ENCODE results near the gene E2F3.
"Not testable (repeated sequence)": the region's sequence is repeated elsewhere in the genome, so short reads cannot be mapped to it uniquely, and the experiment has no call there.

The E2F3 gene

DNA sequence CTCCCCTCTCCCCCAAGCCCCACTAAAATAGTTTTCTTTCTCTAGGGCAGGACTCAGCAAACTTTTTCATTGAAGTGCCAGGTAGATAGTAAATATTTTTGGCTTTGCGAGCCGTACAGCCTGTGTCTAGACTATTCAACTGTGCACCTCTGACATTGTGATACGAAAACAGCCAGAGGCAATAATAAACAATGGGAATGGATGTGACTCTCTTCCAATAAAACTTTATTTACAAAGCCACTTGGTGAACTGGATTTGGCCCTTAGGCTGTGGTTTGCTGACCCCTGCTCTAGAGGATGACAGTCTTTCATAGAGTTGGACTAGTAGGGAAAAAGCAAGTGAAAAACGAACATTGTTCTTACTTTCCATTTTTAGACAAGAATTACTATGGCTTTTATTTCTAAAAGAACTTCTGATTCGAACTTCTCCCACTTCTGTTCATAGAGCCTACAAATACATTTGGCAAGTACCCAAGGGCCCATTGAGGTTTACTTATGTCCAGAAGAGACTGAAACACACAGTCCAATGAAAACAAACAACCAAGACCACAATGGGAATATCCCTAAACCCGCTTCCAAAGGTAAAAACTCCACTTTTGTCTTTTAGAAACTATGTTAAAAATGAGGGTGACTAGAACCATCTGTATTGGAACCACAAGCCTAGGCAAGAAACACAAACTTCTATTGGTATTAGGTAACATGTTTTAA, 86.1 kb downstream of the E2F3 start:
- H3K4me3 ChIP-seq (ENCODE audit: low read length): no peak overlapping the region
- DNase-seq (ENCODE audit: low read depth, low spot score): no peak

DNA sequence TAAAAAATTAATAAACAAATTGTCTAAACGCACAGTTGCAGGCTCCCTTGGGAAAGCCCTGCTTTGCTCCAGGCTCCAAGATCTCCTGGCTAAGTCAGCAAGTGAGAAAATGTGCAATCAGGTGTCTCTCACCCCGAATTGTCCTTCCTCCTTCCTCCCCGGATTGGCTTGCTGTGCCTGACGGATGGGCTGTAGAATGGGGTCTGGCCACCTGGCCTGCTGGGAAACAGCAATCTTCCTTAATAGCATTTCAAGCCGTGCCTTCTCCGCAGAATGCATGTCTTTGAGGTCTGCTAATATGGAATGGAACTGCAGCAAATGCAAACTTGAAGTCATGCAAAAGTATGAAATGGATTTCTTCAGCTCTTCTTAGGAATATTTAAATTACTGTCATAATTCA, 88.9 kb downstream of the E2F3 start:
- no peak for DNase-seq (ENCODE audit: low read depth, low spot score)
- H3K4me3 ChIP-seq (ENCODE audit: low read length): no peak overlapping the region

DNA sequence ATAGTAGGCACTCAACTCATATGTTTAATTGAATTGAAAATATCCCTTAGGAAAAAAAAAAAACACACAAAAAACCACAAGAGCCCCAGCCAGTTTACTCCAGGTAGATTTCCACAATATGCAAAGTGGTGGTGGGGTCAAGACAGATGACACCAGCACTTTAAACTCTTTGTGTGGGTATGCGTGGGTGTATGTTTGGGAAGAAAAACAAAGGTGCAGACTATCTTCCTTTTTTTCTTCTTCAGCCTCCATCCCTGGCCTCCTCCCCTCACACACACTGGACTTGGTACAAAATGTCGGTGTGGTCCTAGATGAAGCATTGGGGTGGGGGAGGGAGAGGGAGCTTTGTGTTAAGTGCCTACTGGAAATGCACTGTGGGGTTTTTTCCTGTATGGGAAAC, 90.4 kb downstream of the E2F3 start:
- no peak for DNase-seq (ENCODE audit: low read depth, low spot score)
- H3K4me3 ChIP-seq (ENCODE audit: low read length): no peak overlapping the region

DNA sequence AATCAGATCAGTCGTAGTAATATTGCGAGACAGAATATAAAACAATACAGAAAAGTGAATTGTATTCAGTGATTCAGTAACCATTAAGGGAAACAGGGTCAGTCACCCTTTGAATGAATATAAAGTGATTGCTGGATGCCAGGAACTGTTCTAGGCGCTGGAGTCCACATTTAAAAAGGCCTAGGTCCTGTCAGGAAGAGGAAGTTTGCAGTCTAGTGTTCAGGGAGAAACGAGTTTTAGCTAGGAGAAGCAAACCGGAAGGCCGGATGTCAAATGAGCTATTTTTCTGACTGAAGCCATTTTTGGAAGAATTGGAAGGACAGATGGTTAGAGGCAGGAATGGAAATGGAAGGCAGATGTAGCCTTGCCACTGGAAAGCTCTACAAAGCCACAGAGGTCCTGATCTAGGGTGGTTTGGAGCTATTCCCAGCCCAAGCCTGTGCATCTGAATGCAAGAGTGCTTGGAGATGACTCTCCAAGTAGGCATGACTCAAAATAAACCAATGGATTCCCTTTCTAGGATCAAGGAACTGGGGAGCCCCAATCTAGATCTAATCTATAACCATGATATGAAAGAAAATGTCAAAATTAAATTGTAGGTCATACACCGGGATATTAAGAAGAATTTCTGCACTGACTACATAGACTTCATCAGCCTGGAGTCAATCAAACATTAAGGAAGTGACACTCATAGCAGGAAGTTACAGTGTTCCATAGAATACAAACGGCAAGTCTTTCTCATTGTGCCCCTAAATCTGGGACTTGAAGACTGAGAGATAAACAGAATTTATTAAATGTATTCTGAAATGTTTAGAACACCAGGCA, 95.7 kb downstream of the E2F3 start:
- no peak overlapping the region for H3K4me3 ChIP-seq (ENCODE audit: low read length)
- no peak for DNase-seq (ENCODE audit: low read depth, low spot score)

DNA sequence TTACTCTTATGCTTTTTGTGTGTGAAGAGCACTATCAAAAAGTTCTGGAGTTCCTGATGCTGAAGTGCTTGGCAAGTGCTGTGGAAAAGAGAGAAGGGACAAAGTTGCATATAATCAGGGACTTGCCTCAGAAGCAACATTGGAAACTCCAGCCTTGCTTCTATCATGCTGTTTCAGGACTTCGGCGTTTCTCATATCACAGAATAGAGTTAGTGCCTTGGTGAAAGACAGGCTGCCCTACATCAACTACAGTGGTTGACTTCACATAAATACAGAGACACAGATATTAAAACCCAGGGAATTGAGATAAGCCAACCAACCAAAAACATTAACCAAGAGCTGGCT, 96.3 kb downstream of the E2F3 start:
- H3K4me3 ChIP-seq (ENCODE audit: low read length): no peak overlapping the region
- no peak for DNase-seq (ENCODE audit: low read depth, low spot score)

DNA sequence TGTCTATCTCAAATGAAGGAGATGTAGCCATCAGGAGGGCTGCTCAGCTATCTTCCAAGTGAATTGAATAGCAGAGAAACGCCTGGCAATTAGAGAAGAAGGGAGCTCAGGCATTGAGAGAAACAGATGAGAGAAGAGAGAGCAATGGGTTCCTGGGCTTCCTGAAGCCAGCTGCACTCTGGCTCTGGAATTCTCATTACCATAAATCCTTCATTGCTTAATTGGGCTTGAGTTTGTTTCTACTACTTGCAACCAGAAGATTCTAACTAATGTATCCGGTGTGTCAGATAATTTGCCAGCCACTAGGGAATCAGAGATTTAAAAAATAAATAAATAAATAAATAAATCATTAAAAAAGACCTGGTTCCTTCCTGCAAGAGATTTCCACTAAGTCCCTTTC, 107.5 kb downstream of the E2F3 start:
- no peak overlapping the region for H3K4me3 ChIP-seq (ENCODE audit: low read length)
- no peak for DNase-seq (ENCODE audit: low read depth, low spot score)

DNA sequence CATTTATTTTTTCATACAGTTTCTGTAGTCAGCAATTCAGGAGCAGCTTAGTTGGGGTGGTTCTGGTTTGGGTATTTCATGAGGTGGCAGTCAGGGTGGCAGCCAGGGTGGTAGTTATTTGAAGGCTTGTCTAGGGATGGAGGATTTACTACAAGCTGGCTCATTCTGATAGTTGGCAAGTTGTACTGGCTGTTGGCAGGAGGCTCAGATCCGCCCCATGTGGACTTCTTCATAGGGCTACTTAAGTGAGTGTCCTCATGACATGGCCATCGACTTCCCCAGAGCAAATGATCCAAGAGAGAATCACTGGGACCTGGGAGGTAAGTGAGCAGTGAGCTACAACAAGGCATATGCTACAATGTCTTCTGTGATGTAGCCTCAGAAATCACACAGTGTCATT, 110.2 kb downstream of the E2F3 start:
- no peak overlapping the region for H3K4me3 ChIP-seq (ENCODE audit: low read length)
- DNase-seq (ENCODE audit: low read depth, low spot score): no peak

DNA sequence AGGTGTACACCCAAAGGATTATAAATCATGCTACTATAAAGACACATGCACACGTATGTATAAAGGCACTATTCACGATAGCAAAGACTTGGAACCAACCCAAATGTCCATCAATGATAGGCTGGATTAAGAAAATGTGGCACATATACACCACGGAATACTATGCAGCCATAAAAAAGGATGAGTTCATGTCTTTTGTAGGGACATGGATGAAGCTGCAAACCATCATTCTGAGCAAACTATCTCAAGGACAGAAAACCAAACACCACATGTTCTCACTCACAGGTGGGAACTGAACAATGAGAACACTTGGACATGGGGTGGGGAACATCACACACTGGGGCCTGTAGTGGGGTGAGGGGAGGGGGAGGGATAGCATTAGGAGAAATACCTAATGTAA, 123.5 kb downstream of the E2F3 start:
- not testable (repeated sequence) for H3K4me3 ChIP-seq (ENCODE audit: low read length); DNase-seq (ENCODE audit: low read depth, low spot score)

DNA sequence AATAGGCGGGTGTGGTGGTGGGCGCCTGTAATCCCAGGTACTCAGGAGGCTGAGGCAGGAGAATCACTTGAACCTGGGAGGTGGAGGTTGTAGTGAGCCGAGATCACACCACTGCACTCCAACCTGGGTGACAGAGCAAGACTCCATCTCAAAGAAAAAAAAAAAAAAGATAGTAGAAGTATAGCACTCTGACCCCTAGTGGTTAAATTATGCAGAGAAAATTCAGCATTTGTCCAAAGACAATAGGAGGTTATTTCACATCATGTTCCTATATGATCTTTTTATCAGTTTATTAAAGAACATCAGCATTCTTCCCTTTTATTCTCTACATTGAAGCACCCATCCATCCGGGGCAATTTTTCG, 127.4 kb downstream of the E2F3 start:
- H3K4me3 ChIP-seq (ENCODE audit: low read length): not testable (repeated sequence)
- DNase-seq (ENCODE audit: low read depth, low spot score): peak; percentile 61

DNA sequence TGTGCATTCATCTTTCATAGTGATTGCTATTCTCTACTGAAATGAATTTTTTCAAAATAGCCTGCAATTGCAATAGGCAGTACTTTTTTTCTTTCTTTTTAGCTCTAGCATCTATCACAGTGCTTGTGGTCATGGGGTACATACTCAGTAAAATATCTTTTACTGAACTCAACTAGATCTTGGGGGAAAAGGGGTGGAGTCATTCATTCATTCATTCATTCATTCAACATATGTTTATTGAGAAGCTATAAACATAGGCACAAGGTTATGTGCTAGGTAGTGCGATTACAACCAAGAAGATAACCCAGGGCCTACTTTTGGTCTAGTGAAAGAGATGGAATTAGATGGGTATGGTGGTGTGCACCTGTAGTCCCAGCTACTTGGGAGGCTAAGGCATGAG, 131.2 kb downstream of the E2F3 start:
- no peak overlapping the region for H3K4me3 ChIP-seq (ENCODE audit: low read length)

DNA sequence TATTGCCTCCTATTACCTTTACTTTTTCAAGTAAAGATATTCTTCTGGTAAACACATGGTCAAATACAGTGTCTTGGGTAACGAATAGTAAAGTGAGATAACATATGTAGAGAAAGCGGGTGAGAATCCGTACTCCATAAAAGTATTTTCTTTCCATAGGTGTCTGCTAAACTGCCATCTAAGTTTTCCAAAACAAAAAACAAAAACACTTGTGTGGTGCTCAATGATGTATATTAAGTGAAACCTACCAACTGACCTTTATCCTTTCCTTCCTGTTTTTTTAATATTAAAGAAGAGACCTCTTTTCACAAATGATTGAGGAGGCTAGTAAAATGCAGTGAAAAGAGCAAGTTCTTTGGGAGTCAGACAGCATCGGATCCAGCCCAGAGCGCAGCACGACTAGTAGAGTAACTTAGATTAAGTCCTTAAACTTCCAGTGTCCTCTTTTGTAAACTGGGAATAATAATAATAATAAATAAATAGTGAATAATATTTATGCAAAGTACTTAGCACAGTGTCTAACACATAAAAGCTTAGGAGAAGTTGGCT, 132.1 kb downstream of the E2F3 start:
- no peak for DNase-seq (ENCODE audit: low read depth, low spot score)
- H3K4me3 ChIP-seq (ENCODE audit: low read length): peak overlapping the region; percentile 80

More for the DNA sequence above, 131.2 kb downstream of the E2F3 start:
- no peak for DNase-seq (ENCODE audit: low read depth, low spot score)

DNA sequence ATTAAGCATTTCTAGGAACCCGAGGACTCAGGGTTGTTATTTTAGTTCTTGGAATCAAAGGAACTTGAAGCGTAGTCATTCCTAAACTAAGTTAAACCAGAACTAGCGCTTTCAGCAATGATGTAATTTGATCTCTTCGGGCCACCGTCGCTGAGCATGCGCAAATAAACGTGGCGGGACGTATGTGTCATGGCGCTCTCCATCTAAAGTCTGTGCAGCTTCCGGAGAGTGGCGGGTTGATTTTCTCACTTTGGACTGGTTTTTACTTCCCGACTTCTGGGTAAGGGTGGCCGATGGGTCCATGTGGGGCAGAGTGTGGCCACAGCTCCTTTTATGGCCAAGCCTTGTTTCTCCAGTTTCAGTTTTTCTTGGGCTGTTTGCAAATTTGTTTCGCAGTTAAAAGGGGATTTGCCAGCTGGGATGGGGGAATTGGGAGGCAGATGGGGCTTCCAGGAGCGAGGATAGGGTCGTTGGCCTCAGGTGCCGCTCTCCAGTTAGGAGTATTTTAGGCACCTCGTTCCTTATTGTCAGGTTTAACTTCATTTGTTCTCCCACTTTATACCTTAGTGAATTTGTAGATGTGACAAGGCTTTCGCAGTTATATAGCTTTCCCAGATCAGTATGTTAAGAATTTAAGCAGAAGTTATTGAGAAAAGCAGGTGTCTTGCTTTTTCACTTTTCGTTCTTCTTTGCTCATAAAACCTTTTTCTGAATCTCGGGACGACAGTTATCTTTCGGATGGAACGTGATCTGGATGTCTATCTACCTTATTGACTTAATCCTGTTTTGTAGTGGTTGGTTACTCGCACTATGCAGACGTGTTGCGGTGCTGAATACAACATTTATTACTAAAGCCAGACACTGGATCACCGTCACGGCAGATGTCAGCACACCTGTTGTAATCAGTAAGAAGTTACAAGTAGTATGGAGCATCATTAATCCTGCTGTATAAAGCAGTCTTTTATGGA, 132.9 kb downstream of the E2F3 start, which contains the start of gene CDKAL1:
TSS of gene CDKAL1 (plus strand) at position 163 of the 968 bp plus-strand sequence. CDS start 11,894 bp downstream, outside the sequence.
- peak; percentile 93 for DNase-seq (ENCODE audit: low read depth, low spot score)
- peak within 1 kb of the TSS; percentile 80 for H3K4me3 ChIP-seq (ENCODE audit: low read length)

DNA sequence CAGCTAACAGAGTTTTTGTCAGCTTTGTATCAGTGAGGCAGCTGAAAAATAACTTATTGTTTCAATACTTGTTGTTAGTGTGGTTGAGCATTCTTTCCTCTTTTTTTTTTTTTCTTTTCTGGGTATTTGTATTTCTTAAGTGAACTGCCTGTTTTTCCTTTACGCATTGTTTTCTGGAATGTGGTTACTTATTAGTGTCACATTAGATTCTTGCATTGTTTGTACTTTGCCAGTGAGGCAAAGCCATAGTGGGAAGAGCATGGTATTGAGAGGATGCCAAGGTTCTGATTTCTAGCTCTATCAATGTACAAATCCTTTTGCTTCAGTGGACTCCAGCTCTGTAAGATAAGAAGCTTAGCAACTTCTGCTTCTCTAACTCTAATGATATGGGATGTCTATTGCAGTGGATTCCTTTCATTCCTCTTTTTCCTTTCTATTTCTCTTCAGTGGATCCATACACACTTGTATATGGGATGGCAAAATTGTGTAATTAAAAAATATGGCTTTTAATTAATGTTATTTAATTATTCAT, 136.5 kb downstream of the E2F3 start:
- DNase-seq (ENCODE audit: low read depth, low spot score): no peak
- H3K4me3 ChIP-seq (ENCODE audit: low read length): no peak overlapping the region

DNA sequence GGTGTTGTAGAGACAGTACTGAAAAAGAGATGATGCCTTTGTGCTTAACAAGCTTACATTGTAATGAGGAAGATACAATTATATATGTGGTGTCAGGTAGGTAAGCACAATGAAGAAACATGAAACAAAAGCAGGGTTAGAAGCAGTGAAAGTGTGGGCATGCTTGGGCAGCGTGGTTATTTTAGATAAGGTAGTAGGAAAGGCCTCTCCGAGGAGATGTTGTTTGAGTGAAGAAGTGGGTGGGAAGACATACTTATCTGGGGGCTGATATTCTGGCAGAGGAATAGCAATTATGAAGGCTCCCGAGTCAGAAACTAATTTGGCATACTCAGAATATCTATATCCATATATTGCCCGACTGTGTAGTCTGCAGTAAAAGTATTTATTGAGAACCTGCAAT, 137.2 kb downstream of the E2F3 start:
- no peak overlapping the region for H3K4me3 ChIP-seq (ENCODE audit: low read length)
- DNase-seq (ENCODE audit: low read depth, low spot score): peak; percentile 5

DNA sequence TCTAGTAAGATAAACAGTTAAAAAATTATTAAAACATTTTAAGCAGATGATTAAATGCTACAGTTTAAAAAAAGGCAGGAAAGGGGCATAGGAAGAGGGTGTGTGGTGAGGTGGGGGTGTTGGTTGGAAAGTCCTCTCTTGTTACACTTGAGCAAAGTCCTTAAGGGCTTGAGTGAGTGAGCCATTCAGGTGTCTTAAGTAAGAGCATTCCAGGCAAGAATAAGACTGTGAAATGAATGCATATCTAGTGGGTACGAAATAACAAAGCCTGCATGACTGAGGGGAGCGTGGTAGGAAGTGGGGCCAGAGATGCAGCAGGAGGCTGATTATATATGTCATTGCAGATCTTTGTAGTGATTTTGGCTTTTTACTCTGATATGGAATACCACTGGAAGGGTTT, 137.7 kb downstream of the E2F3 start:
- H3K4me3 ChIP-seq (ENCODE audit: low read length): no peak overlapping the region
- peak; percentile 42 for DNase-seq (ENCODE audit: low read depth, low spot score)

DNA sequence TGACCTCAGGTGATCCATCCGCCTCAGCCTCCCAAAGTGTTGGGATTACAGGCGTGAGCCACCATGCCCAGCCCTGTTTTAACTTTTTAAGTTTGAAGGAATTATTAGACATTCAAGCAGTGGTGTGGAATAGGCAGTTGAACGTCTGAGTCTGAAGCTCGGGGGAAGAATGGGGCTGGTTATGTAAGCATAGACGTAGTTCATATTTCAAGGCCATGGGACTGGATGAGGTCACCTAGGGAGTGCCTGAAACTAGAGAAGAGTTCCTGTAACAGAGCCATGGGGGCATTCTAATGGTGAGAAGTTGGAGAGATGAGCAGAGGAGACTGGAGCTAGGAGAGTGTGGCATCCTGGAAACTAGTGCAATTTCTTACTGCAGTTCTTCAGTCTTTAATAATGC, 139.0 kb downstream of the E2F3 start:
- DNase-seq (ENCODE audit: low read depth, low spot score): no peak
- no peak overlapping the region for H3K4me3 ChIP-seq (ENCODE audit: low read length)

DNA sequence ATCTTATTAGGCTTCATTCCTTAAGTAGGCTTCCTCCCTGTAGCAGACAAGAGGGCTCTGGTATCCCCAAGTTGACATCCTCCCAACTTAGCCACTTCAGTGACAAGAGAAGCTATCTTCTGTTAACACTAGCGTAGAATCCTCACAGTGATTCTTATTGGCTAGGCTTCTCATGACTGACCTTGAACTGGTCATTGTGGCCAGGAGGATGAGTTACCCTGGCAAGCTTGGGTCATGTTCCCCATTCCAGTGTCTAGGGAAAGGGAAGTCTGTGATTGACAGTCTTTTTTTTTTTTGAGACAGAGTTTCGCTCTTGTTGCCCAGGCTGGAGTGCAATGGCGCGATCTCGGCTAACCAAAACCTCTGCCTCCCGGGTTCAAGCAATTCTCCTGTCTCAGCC, 139.7 kb downstream of the E2F3 start:
- no peak overlapping the region for H3K4me3 ChIP-seq (ENCODE audit: low read length)
- DNase-seq (ENCODE audit: low read depth, low spot score): no peak

DNA sequence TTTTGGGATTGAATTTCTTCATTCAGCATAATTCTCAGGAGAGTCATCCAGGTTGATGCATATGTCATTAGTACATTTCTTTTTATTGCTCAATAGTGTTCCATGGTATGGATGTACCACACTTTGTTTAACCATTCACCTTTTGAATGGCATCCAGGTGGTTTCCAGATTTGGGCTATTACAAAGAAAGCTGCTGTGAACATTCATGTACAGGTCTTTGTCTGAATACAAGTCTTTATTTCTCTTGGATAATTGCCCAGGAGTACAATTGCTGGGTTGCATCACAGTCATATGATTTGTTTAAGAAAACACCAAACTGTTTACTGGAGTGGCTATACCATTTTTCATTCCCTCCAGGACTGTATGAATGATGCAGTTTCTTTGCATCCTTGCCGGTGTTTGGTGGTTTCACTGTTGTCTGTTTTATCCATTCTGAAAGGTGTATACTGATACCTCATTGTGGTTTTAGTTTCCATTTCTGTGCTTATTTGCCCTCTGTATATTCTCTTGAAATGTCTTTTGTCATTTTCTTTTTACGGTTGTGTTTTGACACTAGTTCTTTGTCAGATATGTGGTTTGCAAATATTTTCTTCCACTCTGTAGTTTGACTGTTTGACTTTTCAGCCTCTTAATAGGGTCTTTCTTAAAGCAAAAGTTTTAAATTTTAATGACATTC, 141.4 kb downstream of the E2F3 start:
- H3K4me3 ChIP-seq (ENCODE audit: low read length): no peak overlapping the region
- DNase-seq (ENCODE audit: low read depth, low spot score): peak; percentile 74

All from Jurkat, Clone E6-1 (cell line).